Gastrocnemius medialis (tissue), 4 donors: ENCODE results near the gene ARL2BP.

ENCODE experiments used
- CTCF ChIP-seq, 5 experiments: fragments of 450-650 bp in 3 of 5; fragments of 200-600 bp in 2 of 5; sonication (generic) in 2 of 5; IDR thresholded peaks in 4 of 5; conservative IDR thresholded peaks in 1 of 5; 1 replicate in 4 of 5; 2 replicates in 1 of 5; pipeline ENCODE4 v1.5.1; 2016 to 2019; ENCODE audit warnings: antibody characterized with exemption in 5 of 5, mild to moderate bottlenecking in 3 of 5, moderate library complexity in 3 of 5
- POLR2A ChIP-seq, 2 donors: fragments of 450-650 bp; IDR thresholded peaks; one replicate each; pipeline ENCODE4 v1.6.1; 2017; ENCODE audit warnings: antibody characterized with exemption in 2 of 2, mild to moderate bottlenecking in 2 of 2, moderate library complexity in 2 of 2

GRCh38 chr16:57202095-57202886 is 42.8 kb upstream of the ARL2BP start:
- TF ChIP-seq CTCF (IDR thresholded peaks at IDR 0.05 in 4 of 5, conservative IDR thresholded peaks at IDR 0.05 in 1 of 5): no peak
- no peak for TF ChIP-seq POLR2A (IDR thresholded peaks at IDR 0.05)
